ENCODE results near the gene BORA.

GRCh38 chr13:72716776-72717175, 10.9 kb upstream of the BORA start:
- TF ChIP-seq EZH2phosphoT487 (IDR thresholded peaks at IDR 0.05; ENCODE audit: low read depth, severe bottlenecking, unreplicated experiment): no peak
- no peak for TF ChIP-seq EZH2 (IDR thresholded peaks at IDR 0.05; ENCODE audit: borderline replicate concordance)

Data from hepatocyte (in vitro differentiated cells).